Neural cell (in vitro differentiated cells): ENCODE results near the gene OR2S2.

Source experiments
- EP300 ChIP-seq: fragments of 450-650 bp; conservative IDR thresholded peaks from 2 replicates; pipeline ENCODE4 v1.6.1; 2014; ENCODE audit warnings: antibody characterized with exemption, mild to moderate bottlenecking, moderate library complexity; ENCODE audit not compliant: poor library complexity, severe bottlenecking
- EZH2 ChIP-seq: fragments of 200-600, 300-800 bp; shearing (Covaris generic), sonication (generic); IDR thresholded peaks from 2 replicates; pipeline ENCODE4 v1.6.1; 2014; ENCODE audit warnings: antibody characterized with exemption, low read length, borderline replicate concordance, mild to moderate bottlenecking; ENCODE audit not compliant: insufficient read depth, poor library complexity, severe bottlenecking
- MXI1 ChIP-seq: fragments of 450-650 bp; conservative IDR thresholded peaks from 2 replicates; pipeline ENCODE4 v1.6.1; 2014; ENCODE audit warnings: antibody characterized with exemption, mild to moderate bottlenecking; ENCODE audit not compliant: poor library complexity, severe bottlenecking
- POLR2AphosphoS5 ChIP-seq: IDR thresholded peaks from 2 replicates; pipeline ENCODE4 v1.6.1; 2012
- RAD21 ChIP-seq: fragments of 450-650 bp; conservative IDR thresholded peaks from 2 replicates; pipeline ENCODE4 v1.6.1; 2014; ENCODE audit warnings: antibody characterized with exemption, mild to moderate bottlenecking, moderate library complexity
- REST ChIP-seq: IDR thresholded peaks from 2 replicates; pipeline ENCODE4 v1.6.1; 2012; ENCODE audit warnings: borderline replicate concordance
- SMC3 ChIP-seq: fragments of 450-650 bp; conservative IDR thresholded peaks from 2 replicates; pipeline ENCODE4 v1.6.1; 2014; ENCODE audit warnings: antibody characterized with exemption, mild to moderate bottlenecking, moderate library complexity; ENCODE audit not compliant: poor library complexity
- TF ChIP-seq, protein P1 (sequence below): fragments of 450-650 bp; IDR thresholded peaks from 2 replicates; pipeline ENCODE4 v1.5.1; 2014; ENCODE audit warnings: antibody characterized with exemption, mild to moderate bottlenecking, moderate library complexity; ENCODE audit not compliant: poor library complexity, severe bottlenecking

DNA sequence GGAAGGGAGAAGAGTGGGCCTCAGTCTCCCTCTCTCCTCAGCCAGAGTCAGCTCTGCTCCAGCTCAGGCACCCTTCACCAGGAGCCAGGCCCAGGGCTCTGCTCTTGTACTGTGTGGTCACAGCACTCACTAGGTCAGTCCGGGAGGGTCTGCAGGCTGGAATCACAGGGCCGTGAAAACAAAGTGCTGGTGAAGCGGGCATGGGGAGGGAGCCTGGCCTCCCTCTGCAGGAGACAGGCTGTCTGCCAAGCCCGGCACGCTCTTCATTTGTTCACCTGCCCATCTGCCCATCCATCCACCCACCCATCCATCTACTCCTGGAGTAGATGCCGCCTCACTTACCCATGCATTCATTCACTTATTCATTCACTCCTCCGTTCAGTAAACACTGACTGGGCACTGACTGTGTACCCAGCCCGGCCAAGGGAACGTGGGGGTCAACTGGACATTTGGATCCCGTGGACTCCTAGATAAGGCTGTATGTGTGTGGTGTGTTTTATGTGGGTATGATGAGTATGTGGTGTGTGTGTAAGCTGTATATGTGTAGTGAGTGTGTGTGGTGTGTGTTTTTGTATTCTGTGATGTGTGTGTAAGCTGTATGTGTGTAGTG lies 45.1 kb downstream of the OR2S2 start:
- TF ChIP-seq REST (no peak), RAD21 (no peak), EP300 (no peak), MXI1 (no peak), EZH2 (no peak), SMC3 (no peak), POLR2AphosphoS5 (no peak)
- TF ChIP-seq, protein P1, sequence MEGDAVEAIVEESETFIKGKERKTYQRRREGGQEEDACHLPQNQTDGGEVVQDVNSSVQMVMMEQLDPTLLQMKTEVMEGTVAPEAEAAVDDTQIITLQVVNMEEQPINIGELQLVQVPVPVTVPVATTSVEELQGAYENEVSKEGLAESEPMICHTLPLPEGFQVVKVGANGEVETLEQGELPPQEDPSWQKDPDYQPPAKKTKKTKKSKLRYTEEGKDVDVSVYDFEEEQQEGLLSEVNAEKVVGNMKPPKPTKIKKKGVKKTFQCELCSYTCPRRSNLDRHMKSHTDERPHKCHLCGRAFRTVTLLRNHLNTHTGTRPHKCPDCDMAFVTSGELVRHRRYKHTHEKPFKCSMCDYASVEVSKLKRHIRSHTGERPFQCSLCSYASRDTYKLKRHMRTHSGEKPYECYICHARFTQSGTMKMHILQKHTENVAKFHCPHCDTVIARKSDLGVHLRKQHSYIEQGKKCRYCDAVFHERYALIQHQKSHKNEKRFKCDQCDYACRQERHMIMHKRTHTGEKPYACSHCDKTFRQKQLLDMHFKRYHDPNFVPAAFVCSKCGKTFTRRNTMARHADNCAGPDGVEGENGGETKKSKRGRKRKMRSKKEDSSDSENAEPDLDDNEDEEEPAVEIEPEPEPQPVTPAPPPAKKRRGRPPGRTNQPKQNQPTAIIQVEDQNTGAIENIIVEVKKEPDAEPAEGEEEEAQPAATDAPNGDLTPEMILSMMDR: no peak
